Kidney (tissue), 14 donors: ENCODE data around the gene HOXA2. TPM values are rescaled to one million over a fixed set of nuclear protein-coding genes. Genes with fewer than 3 reads are reported as not detected.
A peak's percentile ranks its signal among the peaks of the same experiment; 100 is the strongest.

Experiments
- DNase-seq, 5 donors: peaks; one replicate each; pipeline ENCODE4 v3.0.0-alpha.2; 2013 to 2020
- FAIRE-seq: peaks from 2 replicates; lab custom pipeline; 2012; peaks lifted over from hg19 to GRCh38; lab: Jason Lieb, UNC
- H3K27ac ChIP-seq, 2 donors: one replicate each; pipeline ENCODE4 v1.7.0; 2013; ENCODE audit warnings: low read depth in 2 of 2, low read length in 2 of 2, inconsistent platforms in 1 of 2
- H3K27me3 ChIP-seq: one replicate; pipeline ENCODE4 v1.7.1; 2013; ENCODE audit warnings: low read length, inconsistent platforms; ENCODE audit not compliant: control insufficient read depth, insufficient read depth
- H3K36me3 ChIP-seq, 3 donors: one replicate each; pipeline versions ENCODE4 v1.7.0 to v1.7.1; 2013; ENCODE audit warnings: low read length in 3 of 3, control low read depth in 1 of 3, inconsistent platforms in 1 of 3; ENCODE audit not compliant: insufficient read depth in 3 of 3, control insufficient read depth in 2 of 3
- H3K4me1 ChIP-seq, 3 donors: one replicate each; pipeline versions ENCODE4 v1.7.0 to v1.7.1; 2013; ENCODE audit warnings: low read length in 3 of 3, inconsistent platforms in 1 of 3, low read depth in 1 of 3; ENCODE audit not compliant: control insufficient read depth in 2 of 3, insufficient read depth in 2 of 3
- H3K4me3 ChIP-seq, 3 donors: one replicate each; pipeline versions ENCODE4 v1.7.0 to v1.8.1; 2013; ENCODE audit warnings: low read length in 3 of 3, control low read depth in 1 of 3, inconsistent platforms in 1 of 3
- H3K9ac ChIP-seq, 3 donors: one replicate each; pipeline versions ENCODE4 v1.7.0 to v1.7.1; 2013; ENCODE audit warnings: low read length in 3 of 3, control low read depth in 1 of 3, inconsistent platforms in 1 of 3
- H3K9me3 ChIP-seq, 3 donors: one replicate each; pipeline versions ENCODE4 v1.7.0 to v1.7.1; 2013; ENCODE audit warnings: low read length in 3 of 3, control low read depth in 1 of 3, inconsistent platforms in 1 of 3; ENCODE audit not compliant: control insufficient read depth in 2 of 3, insufficient read depth in 1 of 3
- CTCF ChIP-seq: IDR thresholded peaks from 3 replicates; pipeline ENCODE4 v1.5.1; 2012; ENCODE audit warnings: mild to moderate bottlenecking, moderate library complexity, borderline replicate concordance; ENCODE audit not compliant: insufficient read depth; ENCODE audit errors: extremely low read depth
- intact Hi-C: fragments of 100-400 bp; cut with DNase I; formaldehyde crosslinking; loops from one replicate; pipeline ENCODE4 v1.11.1; 2022
- polyA plus RNA-seq: library from polyadenylated mRNA; stranded (reverse); fragments of 350-450 nt; fragmentation: Illumina TruSeq; extraction: RNeasy Lipid Tissue Mini Kit (QIAGEN cat#74804); gene quantifications from one replicate; pipeline ENCODE4 v1.2.3, GENCODE V29; 2014; ENCODE audit warnings: low read depth, low replicate concordance; ENCODE audit not compliant: insufficient read depth
- total RNA-seq: library from RNA; stranded (reverse); fragmentation: NEBNext Ultra II Directional; extraction: Animal tissue kit (Norgen Biotek cat#: 25700); gene quantifications from one replicate; pipeline ENCODE4 v1.2.1, GENCODE V29; 2021
- donor health status: control.
- donor health status: control.
- donor health status: control.
- donor health status: control.
- donor health status: control.
- donor health status: DM: yes; HTN: yes; CAD: no.
- donor health status: Normal renal cell carcinoma (clear cell type).

Gene HOXA2
- total and polyA plus RNA-seq, 2 donors from 2014 or later: 1.3 to 2.9 TPM

- DNase-seq (no peak), FAIRE-seq (no peak)
- no peaks in the 10 kb centered on the region for H3K36me3 ChIP-seq
- no peak overlapping the region for H3K9ac ChIP-seq
- H3K4me3 ChIP-seq: no peak overlapping the region
- H3K27me3 ChIP-seq: no peaks in the 10 kb centered on the region
- H3K27ac ChIP-seq: no peak overlapping the region
- intact Hi-C loops: no loop called here
- no peak for TF ChIP-seq CTCF
- H3K4me1 ChIP-seq: peaks cover 0 to 5% (median 4%) of the 10 kb centered on the region in 3 donors
- no peaks in the 10 kb centered on the region for H3K9me3 ChIP-seq
These were observed 36.8 kb downstream of the HOXA2 start for GRCh38 chr7:27065709-27066108.

- Histone ChIP-seq H3K27ac (no peak overlapping the region), H3K4me1 (peaks cover 0 to 5% (median 4%) of the 10 kb centered on the region in 3 donors), H3K9me3 (no peaks in the 10 kb centered on the region), H3K4me3 (no peak overlapping the region), H3K27me3 (no peaks in the 10 kb centered on the region), H3K36me3 (no peaks in the 10 kb centered on the region), H3K9ac (no peak overlapping the region)
- DNase-seq (no peak), FAIRE-seq (no peak)
- intact Hi-C loops: no loop called here
- no peak for TF ChIP-seq CTCF
These were observed 37.8 kb downstream of the HOXA2 start for GRCh38 chr7:27064661-27065060.

GRCh38 chr7:27064159-27064558, 38.3 kb downstream of the HOXA2 start:
- Histone ChIP-seq H3K27ac (no peak overlapping the region), H3K4me3 (no peak overlapping the region), H3K36me3 (no peaks in the 10 kb centered on the region), H3K4me1 (peaks cover 0 to 5% (median 4%) of the 10 kb centered on the region in 3 donors), H3K9me3 (no peaks in the 10 kb centered on the region), H3K9ac (no peak overlapping the region), H3K27me3 (no peaks in the 10 kb centered on the region)
- DNase-seq (peak in 2 of 5 donors; percentile 69 to 79), FAIRE-seq (peak; percentile 25)
- TF ChIP-seq CTCF: no peak
- intact Hi-C loops: no loop called here

- no peak for TF ChIP-seq CTCF
- no peaks in the 10 kb centered on the region for H3K9me3 ChIP-seq
- intact Hi-C loops: no loop called here
- no peaks in the 10 kb centered on the region for H3K27me3 ChIP-seq
- no peak for DNase-seq
- no peak overlapping the region for H3K4me3 ChIP-seq
- H3K9ac ChIP-seq: no peak overlapping the region
- no peaks in the 10 kb centered on the region for H3K36me3 ChIP-seq
- H3K4me1 ChIP-seq: peaks cover 0 to 5% (median 4%) of the 10 kb centered on the region in 3 donors
- no peak overlapping the region for H3K27ac ChIP-seq
- FAIRE-seq: no peak
These were observed 39.5 kb downstream of the HOXA2 start for GRCh38 chr7:27062946-27063345.
